Mesendoderm (in vitro differentiated cells): ENCODE measurements around the gene BTRC. TPM values are rescaled to one million over a fixed set of nuclear protein-coding genes. Genes with fewer than 3 reads are reported as not detected.

ENCODE experiments used
- DNase-seq: peaks from one replicate; pipeline ENCODE4 v3.0.0; 2013
- H2AK5ac ChIP-seq: 2 replicates; pipeline ENCODE4 v1.6.1; 2013; ENCODE audit warnings: low read length, inconsistent platforms
- H2BK120ac ChIP-seq: 2 replicates; pipeline ENCODE4 v1.6.1; 2013; ENCODE audit warnings: low read depth, mild to moderate bottlenecking, low read length, moderate library complexity, mixed read lengths
- H2BK15ac ChIP-seq: replicated peaks from 2 replicates; pipeline ENCODE4 v1.6.1; 2013; ENCODE audit warnings: low read depth, mild to moderate bottlenecking, moderate library complexity
- H2BK5ac ChIP-seq: 2 replicates; pipeline ENCODE4 v1.6.1; 2013; ENCODE audit warnings: low read length, inconsistent platforms
- H3K18ac ChIP-seq: 2 replicates; pipeline ENCODE4 v1.6.1; 2013; ENCODE audit warnings: mild to moderate bottlenecking, low read length, mixed read lengths
- H3K23ac ChIP-seq: one replicate; pipeline ENCODE4 v1.6.1; 2013; ENCODE audit warnings: low read length
- H3K27ac ChIP-seq: 2 replicates; pipeline ENCODE4 v1.5.1; 2013; ENCODE audit warnings: low read depth, mild to moderate bottlenecking, inconsistent platforms, low read length, moderate library complexity
- H3K27me3 ChIP-seq: 2 replicates; pipeline ENCODE4 v1.6.1; 2013; ENCODE audit warnings: low read length, control low read depth, mild to moderate bottlenecking, inconsistent platforms; ENCODE audit not compliant: insufficient read depth, poor library complexity
- H3K36me3 ChIP-seq: 2 replicates; pipeline ENCODE4 v1.6.1; 2013; ENCODE audit warnings: low read length, inconsistent platforms; ENCODE audit not compliant: control insufficient read depth, insufficient read depth
- H3K4ac ChIP-seq: one replicate; pipeline ENCODE4 v1.6.1; 2013; ENCODE audit warnings: low read depth, mild to moderate bottlenecking, low read length, moderate library complexity
- H3K4me1 ChIP-seq: 2 replicates; pipeline ENCODE4 v1.6.1; 2013; ENCODE audit warnings: low read depth, low read length, inconsistent platforms; ENCODE audit not compliant: control insufficient read depth
- H3K4me2 ChIP-seq: 2 replicates; pipeline ENCODE4 v1.6.1; 2013; ENCODE audit warnings: low read length
- H3K4me3 ChIP-seq: 2 replicates; pipeline ENCODE4 v1.5.1; 2013; ENCODE audit warnings: mild to moderate bottlenecking, low read length
- H3K56ac ChIP-seq: one replicate; pipeline ENCODE4 v1.6.1; 2013; ENCODE audit warnings: low read length
- H3K79me1 ChIP-seq: 2 replicates; pipeline ENCODE4 v1.6.1; 2013; ENCODE audit warnings: low read length, inconsistent platforms
- H3K79me2 ChIP-seq: 2 replicates; pipeline ENCODE4 v1.6.1; 2013; ENCODE audit warnings: mild to moderate bottlenecking, low read length; ENCODE audit not compliant: control insufficient read depth, insufficient read depth
- H3K9ac ChIP-seq: 2 replicates; pipeline ENCODE4 v1.6.1; 2013; ENCODE audit warnings: low read length, inconsistent platforms
- H4K5ac ChIP-seq: one replicate; pipeline ENCODE4 v1.6.1; 2013; ENCODE audit warnings: low read length
- H4K8ac ChIP-seq: one replicate; pipeline ENCODE4 v1.6.1; 2013; ENCODE audit warnings: low read depth, mild to moderate bottlenecking, control low read depth, low read length, moderate library complexity
- WGBS: extraction: QIAGEN DNeasy Blood & Tissue Kit; methylation state at CpG from one replicate; pipeline ENCODE4 v1.1.7; 2013; ENCODE audit warnings: low lambda C conversion rate, missing lambda C conversion rate; ENCODE audit not compliant: insufficient coverage; ENCODE audit errors: extremely low coverage; 5-methylcytosine and 5-hydroxymethylcytosine counted together
- polyA plus RNA-seq, 2 experiments: library from polyadenylated mRNA; stranded (reverse); fragments of 200-250 nt; gene quantifications; one replicate each; pipeline ENCODE4 v1.2.3, GENCODE V29; 2013

Gene BTRC
- polyA plus RNA-seq (2013, experiment 1 of 2) = 8.4 TPM
- 8.6 TPM for polyA plus RNA-seq (2013, experiment 2 of 2)

- Histone ChIP-seq H2AK5ac (no peak within 1 kb of the TSS), H3K36me3 (no peaks in the 10 kb centered on the region), H3K79me2 (no peaks in the 10 kb centered on the region), H3K9ac (peak within 1 kb of the TSS; percentile 71), H2BK15ac (no peak within 1 kb of the TSS), H3K27ac (peak within 1 kb of the TSS; percentile 94), H3K79me1 (no peaks in the 10 kb centered on the region), H4K5ac (peak within 1 kb of the TSS; percentile 81), H2BK5ac (peak within 1 kb of the TSS; percentile 36), H4K8ac (no peak within 1 kb of the TSS), H3K56ac (peak within 1 kb of the TSS; percentile 99), H2BK120ac (no peak within 1 kb of the TSS), H3K4me1 (no peaks in the 10 kb centered on the region), H3K23ac (peak within 1 kb of the TSS; percentile 80), H3K4me2 (peak within 1 kb of the TSS; percentile 86), H3K27me3 (no peaks in the 10 kb centered on the region), H3K4me3 (peak within 1 kb of the TSS; percentile 22), H3K18ac (peak within 1 kb of the TSS; percentile 72), H3K4ac (no peak within 1 kb of the TSS)
- WGBS = no CpG with 5 or more reads among the region's 50 CpGs
- peak; percentile 100 for DNase-seq
These were observed at the start of gene BTRC for GRCh38 chr10:101353692-101354327. BTRC (plus strand) TSS chr10:101354165; CDS start chr10:101354181, 16 bp downstream.

DNA sequence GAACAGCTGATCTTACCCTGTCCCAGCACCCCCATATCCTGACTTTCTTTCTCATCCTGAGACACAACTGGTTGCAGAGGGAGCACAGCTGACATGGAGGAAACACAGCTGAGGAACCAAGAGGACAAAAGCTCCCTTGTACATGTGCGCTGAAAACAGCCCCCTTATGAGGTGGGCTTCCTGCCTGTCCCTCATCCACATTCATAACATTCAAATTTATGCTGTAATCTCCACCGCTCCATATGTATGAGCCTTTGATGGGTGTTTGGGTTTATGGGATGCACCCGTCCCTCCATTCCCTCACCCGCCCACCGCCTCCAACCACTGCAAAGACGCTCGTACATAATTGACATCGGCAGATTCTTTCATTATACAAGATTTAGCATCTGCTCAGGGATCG is 49.6 kb upstream of the BTRC start:
- Histone ChIP-seq H2BK15ac (no peak overlapping the region), H3K4me3 (no peak overlapping the region), H2BK120ac (no peak overlapping the region), H4K5ac (no peak overlapping the region), H3K27me3 (no peaks in the 10 kb centered on the region), H4K8ac (no peak overlapping the region), H3K4me2 (no peak overlapping the region), H3K23ac (no peak overlapping the region), H2AK5ac (no peak overlapping the region), H3K36me3 (no peaks in the 10 kb centered on the region), H3K56ac (no peak overlapping the region), H3K4ac (no peak overlapping the region), H3K4me1 (no peaks in the 10 kb centered on the region), H3K79me1 (no peaks in the 10 kb centered on the region), H2BK5ac (no peak overlapping the region), H3K18ac (no peak overlapping the region), H3K27ac (no peak overlapping the region), H3K79me2 (no peaks in the 10 kb centered on the region), H3K9ac (no peak overlapping the region)
- DNase-seq = no peak
- WGBS = no CpG with 5 or more reads among the region's 9 CpGs

DNA sequence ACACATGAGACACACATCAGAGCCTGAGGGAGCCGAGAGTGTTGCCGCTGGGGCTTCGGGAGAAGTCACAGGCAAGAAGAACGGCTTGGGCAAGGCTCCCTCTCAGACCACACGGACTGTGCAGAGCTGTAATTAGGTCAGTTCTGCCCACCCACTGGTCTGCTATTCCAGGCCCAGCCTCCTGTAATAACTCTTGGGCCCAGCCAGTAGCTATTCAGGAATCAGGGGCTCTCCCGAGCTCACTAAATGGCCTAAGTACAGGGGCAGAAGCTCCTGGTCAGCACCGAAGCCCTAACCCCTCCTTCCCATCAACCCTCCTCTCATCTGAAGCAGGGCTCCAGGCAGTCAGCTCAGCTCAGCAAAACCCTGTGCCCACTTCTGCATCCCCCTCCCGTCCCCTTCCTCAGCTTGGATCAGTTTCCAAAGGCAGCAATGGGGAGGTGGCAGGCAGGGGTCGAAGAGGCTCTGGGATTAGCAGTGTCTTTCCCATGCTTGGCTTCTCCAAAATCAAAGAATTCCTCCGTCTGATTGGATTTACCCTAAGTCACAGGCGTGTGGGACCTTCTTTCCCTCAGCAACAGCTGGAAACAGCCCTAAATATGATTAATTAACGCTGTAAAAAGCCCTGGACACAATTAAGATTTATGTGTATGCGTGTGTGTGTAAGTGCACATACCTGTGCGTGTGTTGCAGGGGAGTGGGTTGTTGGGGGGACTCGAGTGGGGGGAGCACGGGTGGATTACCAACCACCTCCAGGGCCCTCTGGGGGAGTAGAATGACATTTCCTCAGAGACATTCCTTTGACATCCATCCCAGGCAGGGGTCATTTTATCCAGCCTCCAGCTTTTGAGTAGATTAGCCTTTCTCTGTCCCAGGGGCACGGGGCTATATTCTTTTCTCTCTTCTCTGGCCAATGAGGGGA is 48.4 kb upstream of the BTRC start:
- H3K27me3 ChIP-seq = no peaks in the 10 kb centered on the region
- H3K4me3 ChIP-seq = no peak overlapping the region
- H3K79me1 ChIP-seq = no peaks in the 10 kb centered on the region

DNA sequence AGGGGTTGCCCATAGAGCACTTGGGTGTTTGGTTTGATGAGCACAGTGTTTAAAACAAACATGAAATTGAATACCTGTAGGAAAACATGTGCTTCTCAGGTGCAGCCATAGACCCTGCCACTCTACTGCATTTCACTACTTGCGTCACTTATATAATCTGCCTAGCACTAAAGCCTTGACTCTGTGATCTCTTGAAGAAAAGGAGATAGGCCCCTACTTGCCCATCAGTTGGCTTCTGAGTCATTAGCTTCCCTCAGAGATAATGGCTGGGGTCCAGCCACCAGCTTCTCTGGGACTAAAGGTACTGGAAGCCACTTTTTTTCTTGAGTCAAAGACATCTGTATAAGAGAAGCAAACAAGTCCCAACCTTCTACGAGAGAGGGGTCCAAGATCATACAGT is 45.9 kb upstream of the BTRC start:
- no CpG with 5 or more reads among the region's 2 CpGs for WGBS
- no peaks in the 10 kb centered on the region for H3K79me1 ChIP-seq
- no peak overlapping the region for H3K4me3 ChIP-seq
- H4K5ac ChIP-seq = no peak overlapping the region
- no peak overlapping the region for H3K4ac ChIP-seq
- no peak overlapping the region for H4K8ac ChIP-seq
- no peak overlapping the region for H2BK120ac ChIP-seq
- no peak overlapping the region for H2AK5ac ChIP-seq
- peaks cover 2% of the 10 kb centered on the region for H3K4me1 ChIP-seq
- no peak overlapping the region for H2BK5ac ChIP-seq
- H3K9ac ChIP-seq = no peak overlapping the region
- H3K79me2 ChIP-seq = no peaks in the 10 kb centered on the region
- no peak overlapping the region for H3K23ac ChIP-seq
- H3K27me3 ChIP-seq = no peaks in the 10 kb centered on the region
- DNase-seq = no peak
- no peak overlapping the region for H3K27ac ChIP-seq
- no peak overlapping the region for H2BK15ac ChIP-seq
- no peaks in the 10 kb centered on the region for H3K36me3 ChIP-seq
- no peak overlapping the region for H3K18ac ChIP-seq
- no peak overlapping the region for H3K4me2 ChIP-seq
- H3K56ac ChIP-seq = no peak overlapping the region

More for the DNA sequence above, 48.4 kb upstream of the BTRC start:
- Histone ChIP-seq H2BK120ac (no peak overlapping the region), H2AK5ac (no peak overlapping the region), H3K4me2 (no peak overlapping the region), H3K79me2 (no peaks in the 10 kb centered on the region), H2BK5ac (no peak overlapping the region), H3K36me3 (no peaks in the 10 kb centered on the region), H3K4me1 (no peaks in the 10 kb centered on the region), H3K18ac (no peak overlapping the region), H3K4ac (no peak overlapping the region), H3K27ac (no peak overlapping the region), H3K23ac (no peak overlapping the region), H4K8ac (no peak overlapping the region), H4K5ac (no peak overlapping the region), H2BK15ac (no peak overlapping the region), H3K9ac (no peak overlapping the region), H3K56ac (no peak overlapping the region)
- WGBS = no CpG with 5 or more reads among the region's 17 CpGs
- DNase-seq = no peak

DNA sequence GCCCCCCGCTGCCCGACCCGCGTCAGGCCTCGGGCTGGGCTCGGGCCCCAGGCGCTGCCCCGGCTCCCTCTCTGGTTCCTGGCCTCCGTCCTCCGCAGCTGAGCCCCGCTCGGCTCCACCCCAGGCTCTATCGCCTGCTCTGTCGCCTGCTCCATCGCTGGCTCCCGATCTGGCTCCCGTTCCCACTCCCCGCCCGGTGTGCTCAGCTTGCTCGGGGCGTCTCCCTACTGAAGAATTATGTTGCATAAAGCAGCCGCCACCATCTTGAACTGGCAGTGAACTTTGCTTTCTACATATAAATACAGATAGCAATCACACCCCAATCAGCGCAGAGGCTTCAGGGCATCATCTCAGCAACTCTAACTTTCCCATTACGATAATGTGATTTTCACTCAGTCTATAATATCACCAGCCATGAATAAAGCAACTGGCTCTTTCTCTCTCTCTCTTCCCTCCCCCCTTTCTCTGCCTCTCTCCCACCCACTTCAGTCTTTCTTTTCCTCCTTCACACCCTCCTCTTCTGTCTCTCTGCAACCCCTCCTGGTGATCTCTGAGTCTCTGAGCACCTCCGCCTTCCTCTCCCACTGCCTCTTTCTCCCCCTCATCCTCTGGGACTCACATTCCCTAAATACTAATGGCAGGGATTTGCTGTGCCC is 43.3 kb upstream of the BTRC start:
- H3K27ac ChIP-seq = no peak overlapping the region
- no CpG with 5 or more reads among the region's 25 CpGs for WGBS

More for the DNA sequence above, 43.3 kb upstream of the BTRC start:
- H3K79me1 ChIP-seq = no peaks in the 10 kb centered on the region
- H3K56ac ChIP-seq = peak overlapping the region; percentile 79
- H2BK5ac ChIP-seq = no peak overlapping the region
- H3K36me3 ChIP-seq = no peaks in the 10 kb centered on the region
- H3K4me3 ChIP-seq = no peak overlapping the region
- H3K4ac ChIP-seq = no peak overlapping the region
- DNase-seq = peak; percentile 43
- H3K23ac ChIP-seq = no peak overlapping the region
- H2BK15ac ChIP-seq = no peak overlapping the region
- H3K18ac ChIP-seq = peak overlapping the region; percentile 4
- H3K4me1 ChIP-seq = peaks cover 2% of the 10 kb centered on the region
- no peak overlapping the region for H4K5ac ChIP-seq
- no peak overlapping the region for H4K8ac ChIP-seq
- no peak overlapping the region for H2AK5ac ChIP-seq
- peak overlapping the region; percentile 5 for H3K4me2 ChIP-seq
- no peaks in the 10 kb centered on the region for H3K79me2 ChIP-seq
- no peaks in the 10 kb centered on the region for H3K27me3 ChIP-seq
- no peak overlapping the region for H2BK120ac ChIP-seq
- peak overlapping the region; percentile 22 for H3K9ac ChIP-seq
